ENCODE measurements around the gene FCHSD2.

Gene FCHSD2

DNA sequence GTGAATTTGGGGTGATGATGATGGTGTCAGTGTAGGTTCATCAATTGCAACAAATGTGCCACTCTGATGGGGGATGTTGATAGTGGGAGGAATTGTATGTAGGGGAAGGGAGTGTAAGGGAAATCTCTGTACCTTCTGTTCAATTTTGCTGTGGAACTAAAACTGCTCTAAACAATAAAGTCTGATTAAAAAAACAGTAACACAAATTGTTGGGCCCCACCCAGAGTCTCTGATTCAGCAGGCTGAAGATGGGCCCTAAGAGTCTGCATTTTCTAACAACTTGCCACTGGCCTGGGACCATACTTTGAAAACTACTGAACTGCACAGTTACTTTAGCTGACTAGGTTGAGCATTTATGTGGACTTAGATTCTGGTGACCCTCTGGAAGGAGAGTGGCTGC, 214.7 kb downstream of the FCHSD2 start:
- no peak for DNase-seq
- H3K9me3 ChIP-seq: no peaks in the 10 kb centered on the region
- no peak overlapping the region for H3K4me3 ChIP-seq (ENCODE audit: low read depth, low read length)
- no peaks in the 10 kb centered on the region for H3K4me1 ChIP-seq
- H3K36me3 ChIP-seq: no peaks in the 10 kb centered on the region
- TF ChIP-seq, protein P1, sequence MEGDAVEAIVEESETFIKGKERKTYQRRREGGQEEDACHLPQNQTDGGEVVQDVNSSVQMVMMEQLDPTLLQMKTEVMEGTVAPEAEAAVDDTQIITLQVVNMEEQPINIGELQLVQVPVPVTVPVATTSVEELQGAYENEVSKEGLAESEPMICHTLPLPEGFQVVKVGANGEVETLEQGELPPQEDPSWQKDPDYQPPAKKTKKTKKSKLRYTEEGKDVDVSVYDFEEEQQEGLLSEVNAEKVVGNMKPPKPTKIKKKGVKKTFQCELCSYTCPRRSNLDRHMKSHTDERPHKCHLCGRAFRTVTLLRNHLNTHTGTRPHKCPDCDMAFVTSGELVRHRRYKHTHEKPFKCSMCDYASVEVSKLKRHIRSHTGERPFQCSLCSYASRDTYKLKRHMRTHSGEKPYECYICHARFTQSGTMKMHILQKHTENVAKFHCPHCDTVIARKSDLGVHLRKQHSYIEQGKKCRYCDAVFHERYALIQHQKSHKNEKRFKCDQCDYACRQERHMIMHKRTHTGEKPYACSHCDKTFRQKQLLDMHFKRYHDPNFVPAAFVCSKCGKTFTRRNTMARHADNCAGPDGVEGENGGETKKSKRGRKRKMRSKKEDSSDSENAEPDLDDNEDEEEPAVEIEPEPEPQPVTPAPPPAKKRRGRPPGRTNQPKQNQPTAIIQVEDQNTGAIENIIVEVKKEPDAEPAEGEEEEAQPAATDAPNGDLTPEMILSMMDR (IDR thresholded peaks at IDR 0.05; ENCODE audit: low read depth, low read length): no peak
- no peaks in the 10 kb centered on the region for H3K27me3 ChIP-seq

GRCh38 chr11:72926076-72926475, 216.0 kb downstream of the FCHSD2 start:
- Histone ChIP-seq H3K4me1 (no peaks in the 10 kb centered on the region), H3K4me3 (ENCODE audit: low read depth, low read length) (no peak overlapping the region), H3K9me3 (no peaks in the 10 kb centered on the region), H3K36me3 (no peaks in the 10 kb centered on the region), H3K27me3 (no peaks in the 10 kb centered on the region)
- TF ChIP-seq, protein P1 (IDR thresholded peaks at IDR 0.05; ENCODE audit: low read depth, low read length): no peak
- no peak for DNase-seq

DNA sequence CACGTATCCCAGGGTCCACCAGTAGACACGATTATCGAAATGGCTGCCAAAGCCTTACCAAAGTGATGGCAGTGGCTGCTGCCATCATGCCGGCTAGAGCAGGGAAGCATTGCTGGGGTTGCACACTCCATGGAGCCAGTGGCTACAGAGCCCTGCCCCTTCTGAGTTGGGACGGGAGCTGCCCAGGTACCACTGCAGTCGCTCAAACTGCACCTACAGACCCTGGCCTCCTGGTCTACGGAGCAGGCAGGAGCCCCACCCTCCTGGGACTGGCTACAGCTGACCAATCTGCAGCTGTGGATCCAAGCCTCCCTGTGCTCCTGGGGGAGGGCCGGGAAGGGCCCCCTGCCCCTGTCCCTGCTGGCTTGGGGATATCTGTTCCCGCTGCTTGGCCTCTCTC, 216.5 kb downstream of the FCHSD2 start:
- no peaks in the 10 kb centered on the region for H3K4me1 ChIP-seq
- DNase-seq: no peak
- no peaks in the 10 kb centered on the region for H3K9me3 ChIP-seq
- TF ChIP-seq, protein P1 (IDR thresholded peaks at IDR 0.05; ENCODE audit: low read depth, low read length): no peak
- no peaks in the 10 kb centered on the region for H3K27me3 ChIP-seq
- H3K36me3 ChIP-seq: no peaks in the 10 kb centered on the region
- H3K4me3 ChIP-seq (ENCODE audit: low read depth, low read length): no peak overlapping the region

DNA sequence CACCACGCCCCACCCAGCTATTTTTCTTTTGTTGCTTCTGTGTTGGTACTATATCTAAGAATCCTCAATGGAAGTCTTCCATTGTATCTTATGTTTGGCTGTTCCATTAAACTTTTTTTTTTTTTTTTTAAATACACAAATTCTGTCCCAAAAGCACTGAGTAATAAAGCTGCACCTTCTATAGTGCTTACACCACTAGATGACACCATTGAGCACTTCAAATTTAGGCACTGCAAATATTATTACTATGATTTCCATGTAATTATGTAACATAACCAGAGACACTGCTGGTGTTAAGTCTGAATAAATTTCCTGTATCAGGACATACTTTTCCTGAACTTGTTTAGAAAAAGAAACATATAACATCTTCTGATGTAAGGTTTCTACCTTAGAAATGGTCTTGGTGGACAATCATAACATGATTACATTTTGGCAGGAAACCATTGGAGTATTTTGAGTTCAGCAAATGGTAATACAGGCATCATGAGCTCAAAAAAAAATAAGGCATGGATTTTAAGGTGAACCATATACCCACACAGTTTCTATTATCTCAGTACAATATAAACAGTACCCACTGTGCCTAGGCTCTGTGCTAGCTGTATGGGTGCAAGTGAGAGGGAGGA, 217.4 kb downstream of the FCHSD2 start:
- Histone ChIP-seq H3K4me1 (no peaks in the 10 kb centered on the region), H3K4me3 (ENCODE audit: low read depth, low read length) (no peak overlapping the region), H3K27me3 (no peaks in the 10 kb centered on the region), H3K36me3 (no peaks in the 10 kb centered on the region), H3K9me3 (no peaks in the 10 kb centered on the region)
- TF ChIP-seq, protein P1 (IDR thresholded peaks at IDR 0.05; ENCODE audit: low read depth, low read length): peak; percentile 60
- DNase-seq: no peak

- DNase-seq: no peak
- H3K36me3 ChIP-seq: no peaks in the 10 kb centered on the region
- TF ChIP-seq, protein P1 (IDR thresholded peaks at IDR 0.05; ENCODE audit: low read depth, low read length): no peak
Measured at GRCh38 chr11:72921028-72921716, 220.9 kb downstream of the FCHSD2 start.

GRCh38 chr11:72920001-72920400, 222.1 kb downstream of the FCHSD2 start:
- DNase-seq: no peak
- Histone ChIP-seq H3K36me3 (no peaks in the 10 kb centered on the region), H3K9me3 (no peaks in the 10 kb centered on the region), H3K27me3 (no peaks in the 10 kb centered on the region), H3K4me3 (ENCODE audit: low read depth, low read length) (no peak overlapping the region), H3K4me1 (no peaks in the 10 kb centered on the region; the same call in 1 of the 2 replicates)
- TF ChIP-seq, protein P1 (IDR thresholded peaks at IDR 0.05; ENCODE audit: low read depth, low read length): no peak

More at GRCh38 chr11:72921028-72921716, 220.9 kb downstream of the FCHSD2 start:
- no peaks in the 10 kb centered on the region for H3K27me3 ChIP-seq
- no peaks in the 10 kb centered on the region; the same call in 1 of the 2 replicates for H3K4me1 ChIP-seq
- no peaks in the 10 kb centered on the region for H3K9me3 ChIP-seq
- H3K4me3 ChIP-seq (ENCODE audit: low read depth, low read length): no peak overlapping the region
